Astrocyte of the cerebellum (primary cell): ENCODE data around the gene SNX17.

Experiments used
- DNase-seq: peaks from one replicate; pipeline ENCODE4 v3.0.0-alpha.2; 2011; ENCODE audit warnings: low read depth
- H3K4me3 ChIP-seq: 2 replicates; pipeline ENCODE4 v1.5.1; 2011; ENCODE audit warnings: mild to moderate bottlenecking, low read depth, low read length, moderate library complexity
- CTCF ChIP-seq: IDR thresholded peaks from 2 replicates; pipeline ENCODE4 v1.5.1; 2012; ENCODE audit warnings: low read length, low read depth, moderate library complexity, mild to moderate bottlenecking; ENCODE audit errors: missing control alignments
- in situ Hi-C: cut with HindIII; loops from 2 replicates; pipeline ENCODE4 v1.10.0; 2017; ENCODE audit warnings: low sequenced_read_pairs

Gene SNX17

GRCh38 chr2:27369471-27370025, 868 bp upstream of the SNX17 start:
- no peak for DNase-seq
- H3K4me3 ChIP-seq, result peak overlapping the region; percentile 96
- in situ Hi-C loops, result no loop called here
- no peak for TF ChIP-seq CTCF

- no peak for DNase-seq
- no peak for TF ChIP-seq CTCF
- in situ Hi-C loops, result no loop called here
- peak overlapping the region; percentile 96 for H3K4me3 ChIP-seq
Measured at GRCh38 chr2:27370816-27371620, 602 bp downstream of the SNX17 start.

GRCh38 chr2:27372937-27373336, 2.5 kb downstream of the SNX17 start:
- DNase-seq, result no peak
- no peak for TF ChIP-seq CTCF
- in situ Hi-C loops, result no loop called here
- H3K4me3 ChIP-seq, result no peak overlapping the region

- no peak overlapping the region for H3K4me3 ChIP-seq
- TF ChIP-seq CTCF, result no peak
- DNase-seq, result no peak
- in situ Hi-C loops, result no loop called here
Measured at GRCh38 chr2:27373567-27373966, 3.2 kb downstream of the SNX17 start.

GRCh38 chr2:27375513-27376099, 5.2 kb downstream of the SNX17 start:
- no peak overlapping the region for H3K4me3 ChIP-seq

More at GRCh38 chr2:27375513-27376099, 5.2 kb downstream of the SNX17 start:
- DNase-seq, result no peak
- no peak for TF ChIP-seq CTCF
- in situ Hi-C loops, result no loop called here
